ENCODE results near the gene KNG1.

DNA sequence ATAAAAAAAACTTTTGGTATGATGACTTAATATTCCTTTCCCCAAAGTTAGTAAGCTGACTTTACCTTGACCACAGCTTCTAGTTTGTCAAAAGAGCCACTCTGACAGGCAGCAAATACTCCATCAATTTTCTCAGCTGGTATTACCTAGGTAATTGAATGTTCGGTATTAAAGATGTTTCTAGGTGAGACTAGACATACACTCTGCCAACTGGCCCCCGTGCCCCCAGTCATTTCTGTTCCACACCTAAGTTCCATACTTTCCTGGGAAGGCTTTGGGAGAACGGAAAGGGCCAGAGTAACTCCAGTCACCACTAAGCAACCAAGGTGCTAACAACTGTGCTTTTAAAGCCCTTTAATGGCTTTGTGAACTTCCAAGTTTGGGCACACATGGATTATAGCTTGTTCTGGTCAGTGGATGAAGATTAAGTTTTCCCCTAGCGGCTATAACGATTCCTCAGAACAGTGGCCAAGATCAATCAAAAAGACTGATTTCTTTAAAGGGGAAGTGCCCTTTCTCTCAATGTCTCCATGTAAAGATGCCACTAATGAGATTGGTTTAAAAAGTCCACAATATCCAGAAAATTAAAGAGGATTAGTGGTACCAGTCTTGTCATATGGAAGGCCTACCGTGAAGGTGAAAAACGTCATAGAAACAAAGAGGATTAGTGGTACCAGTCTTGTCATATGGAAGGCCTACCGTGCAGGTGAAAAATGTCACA is 73.3 kb downstream of the KNG1 start:
- no peak for TF ChIP-seq POLR2A (IDR thresholded peaks at IDR 0.05)
- TF ChIP-seq, protein P1, sequence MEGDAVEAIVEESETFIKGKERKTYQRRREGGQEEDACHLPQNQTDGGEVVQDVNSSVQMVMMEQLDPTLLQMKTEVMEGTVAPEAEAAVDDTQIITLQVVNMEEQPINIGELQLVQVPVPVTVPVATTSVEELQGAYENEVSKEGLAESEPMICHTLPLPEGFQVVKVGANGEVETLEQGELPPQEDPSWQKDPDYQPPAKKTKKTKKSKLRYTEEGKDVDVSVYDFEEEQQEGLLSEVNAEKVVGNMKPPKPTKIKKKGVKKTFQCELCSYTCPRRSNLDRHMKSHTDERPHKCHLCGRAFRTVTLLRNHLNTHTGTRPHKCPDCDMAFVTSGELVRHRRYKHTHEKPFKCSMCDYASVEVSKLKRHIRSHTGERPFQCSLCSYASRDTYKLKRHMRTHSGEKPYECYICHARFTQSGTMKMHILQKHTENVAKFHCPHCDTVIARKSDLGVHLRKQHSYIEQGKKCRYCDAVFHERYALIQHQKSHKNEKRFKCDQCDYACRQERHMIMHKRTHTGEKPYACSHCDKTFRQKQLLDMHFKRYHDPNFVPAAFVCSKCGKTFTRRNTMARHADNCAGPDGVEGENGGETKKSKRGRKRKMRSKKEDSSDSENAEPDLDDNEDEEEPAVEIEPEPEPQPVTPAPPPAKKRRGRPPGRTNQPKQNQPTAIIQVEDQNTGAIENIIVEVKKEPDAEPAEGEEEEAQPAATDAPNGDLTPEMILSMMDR (IDR thresholded peaks at IDR 0.05), result no peak
